NCI-H2107 treated with DMSO at 0.1 percent for 48 hours (cell line): ENCODE data around the gene BRMS1.
"Not testable (repeated sequence)": the region's sequence is repeated elsewhere in the genome, so short reads cannot be mapped to it uniquely, and the experiment has no call there.

Source experiments
- DNase-seq: peaks from one replicate; lab custom pipeline; 2025; ENCODE audit not compliant: unreplicated experiment; lab: John Stamatoyannopoulos, UW

Gene BRMS1

DNA sequence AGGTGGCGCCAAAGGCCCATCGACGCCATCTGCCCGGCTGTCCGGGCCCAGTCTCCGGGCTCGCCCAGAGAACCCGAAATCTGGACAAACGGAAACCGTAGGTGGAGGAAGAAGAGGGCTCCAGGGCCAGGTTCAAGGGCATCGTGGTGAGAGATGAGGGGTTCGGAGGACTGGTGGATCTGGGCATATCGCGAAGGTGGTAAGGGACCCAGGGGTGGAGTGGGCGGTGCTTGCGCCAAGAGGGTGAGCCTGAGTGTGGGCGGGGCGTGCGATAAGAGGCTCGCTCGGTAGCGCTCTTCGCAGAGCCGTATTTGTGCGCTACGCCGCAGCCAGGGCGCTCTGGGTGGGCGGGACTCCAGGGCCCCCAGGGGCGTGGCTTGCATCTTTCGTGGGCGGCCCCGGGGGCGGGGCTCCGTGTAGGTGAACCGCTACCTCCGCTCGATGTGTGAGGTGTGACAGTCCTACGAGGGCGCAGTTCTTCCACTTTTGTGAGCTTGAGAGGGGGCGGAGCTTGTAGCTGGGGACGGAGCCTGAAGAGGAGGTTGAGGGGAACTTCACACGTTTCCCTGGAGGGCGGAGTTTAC lies 32.8 kb downstream of the BRMS1 start:
- peak; percentile 83 for DNase-seq

DNA sequence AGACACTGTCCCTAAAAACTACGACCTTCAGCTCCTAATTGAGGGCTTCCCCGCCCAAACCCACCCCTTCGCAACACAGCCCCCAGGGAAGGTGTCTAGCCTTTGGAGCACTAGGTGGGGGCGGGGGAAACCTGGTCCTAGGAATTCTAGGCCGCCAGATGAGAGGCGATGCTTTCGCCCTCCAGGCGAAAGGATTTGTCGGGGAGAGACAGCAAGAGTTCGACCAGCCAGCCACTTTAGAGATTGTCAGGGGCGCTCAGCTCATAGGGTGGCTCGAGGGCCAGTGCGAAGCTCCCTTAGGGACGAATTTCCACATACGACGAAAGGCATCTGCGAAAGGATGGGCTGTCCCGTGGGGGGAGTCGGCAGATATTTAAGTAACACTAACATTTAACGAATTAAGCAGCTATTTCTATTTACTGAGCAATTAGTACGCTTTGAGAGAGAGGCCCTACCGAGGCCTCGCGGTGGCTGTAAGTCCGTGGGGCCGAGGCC lies 33.4 kb downstream of the BRMS1 start:
- DNase-seq, result no peak

DNA sequence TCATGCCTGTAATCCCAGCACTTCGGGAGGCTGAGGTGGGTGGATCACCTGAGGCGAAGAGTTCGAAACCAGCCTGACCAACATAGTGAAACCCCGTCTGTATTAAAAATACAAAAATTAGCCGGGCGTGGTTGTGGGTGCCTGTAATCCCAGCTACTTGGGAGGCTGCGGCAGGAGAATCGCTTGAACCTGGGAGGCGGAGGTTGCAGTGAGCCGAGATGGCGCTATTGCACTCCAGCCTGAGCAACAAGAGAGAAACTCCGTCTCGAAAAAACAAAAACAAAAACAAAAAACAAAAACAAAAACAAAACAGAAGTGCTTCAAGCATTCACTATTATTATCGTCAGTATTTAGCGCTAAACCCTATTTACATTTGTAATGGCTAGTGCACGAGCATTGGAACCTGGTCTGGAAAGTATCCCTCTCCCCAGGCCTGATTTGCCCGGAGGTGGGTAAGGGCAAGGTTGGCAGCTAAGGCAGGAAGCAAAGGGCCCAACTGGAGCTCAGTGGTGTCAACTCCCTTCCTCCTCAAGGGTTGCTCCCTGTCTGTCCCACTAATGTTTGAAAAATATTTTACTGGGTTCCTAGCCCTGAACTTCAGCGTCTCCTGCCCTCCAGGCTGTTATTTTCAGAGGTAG lies 34.0 kb downstream of the BRMS1 start:
- not testable (repeated sequence) for DNase-seq

- no peak for DNase-seq
These were observed 34.6 kb downstream of the BRMS1 start for GRCh38 chr11:66310324-66310723.

DNA sequence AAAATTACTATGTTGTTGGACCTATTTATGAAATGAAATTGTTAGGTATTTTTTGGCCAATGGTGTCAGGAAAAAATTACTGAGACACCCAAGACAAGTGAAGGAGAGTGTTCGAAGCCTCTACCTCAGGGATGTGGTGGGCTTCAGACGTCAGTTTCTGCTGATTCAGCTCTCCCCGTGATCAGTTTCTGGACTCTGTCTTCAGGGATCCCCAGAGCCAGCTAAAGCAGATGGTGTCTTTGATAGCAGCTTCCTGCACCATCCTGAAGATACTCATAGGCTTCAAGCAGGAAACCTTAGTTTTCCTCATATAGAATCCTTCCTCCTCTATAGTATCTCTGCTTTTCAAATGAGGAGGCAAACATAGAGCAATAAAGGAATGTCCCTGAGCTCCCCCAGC lies 35.4 kb downstream of the BRMS1 start:
- no peak for DNase-seq

DNA sequence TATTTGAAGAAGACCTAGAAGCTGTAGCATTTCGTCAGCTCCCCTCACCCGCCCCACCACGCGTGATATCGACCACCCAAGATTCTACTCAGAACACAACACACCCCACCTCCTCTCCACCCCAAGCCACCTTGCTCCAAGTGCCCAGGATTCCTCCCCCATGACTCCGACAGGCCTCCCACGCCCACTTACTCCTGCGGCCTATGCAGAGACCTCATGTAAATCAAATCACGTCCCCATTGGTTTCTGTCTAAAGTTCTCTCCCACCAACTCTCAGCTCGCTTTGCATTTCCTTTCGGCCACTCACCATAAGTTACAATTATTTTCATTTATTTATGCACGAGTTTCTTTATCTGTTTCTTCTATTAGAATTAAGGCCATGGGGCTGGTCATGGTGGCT lies 42.2 kb downstream of the BRMS1 start:
- DNase-seq, result no peak

DNA sequence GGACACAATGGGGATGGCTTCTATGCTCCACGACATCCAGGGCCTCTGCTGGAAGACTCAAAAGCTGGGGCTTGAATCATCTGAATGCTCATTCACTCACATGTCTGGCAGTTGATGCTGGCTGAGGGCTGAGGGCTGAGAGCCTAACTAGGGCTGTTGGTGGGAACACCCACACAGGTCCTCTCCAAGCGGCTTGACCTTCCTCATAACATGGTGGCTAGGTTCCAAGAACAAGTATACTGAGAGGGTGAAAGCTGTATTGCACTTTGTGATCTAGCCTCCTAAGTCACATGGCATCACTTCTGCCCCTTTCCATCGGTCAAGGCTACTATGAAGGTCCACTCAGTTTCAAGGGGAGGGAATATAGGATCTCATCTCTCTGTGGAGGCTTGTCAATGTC lies 45.7 kb downstream of the BRMS1 start:
- no peak for DNase-seq

DNA sequence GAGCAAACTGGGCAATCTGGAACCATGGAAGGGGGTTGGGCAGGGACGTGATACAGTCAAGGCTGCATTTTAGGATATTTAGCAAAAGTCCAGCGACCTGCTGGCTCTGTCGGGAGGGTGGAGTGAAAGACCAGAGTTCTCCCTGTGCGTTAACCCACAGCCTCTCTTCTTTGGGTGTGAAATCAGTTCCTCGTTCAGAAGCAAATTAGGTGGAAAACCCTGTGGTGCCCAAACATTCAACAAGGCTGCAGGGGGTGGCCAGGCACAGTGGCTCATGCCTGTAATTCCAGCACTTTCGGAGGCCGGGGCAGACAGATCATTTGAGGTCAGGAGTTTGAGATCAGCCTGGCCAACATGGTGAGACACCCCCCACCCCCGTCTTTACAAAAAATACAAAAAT lies 47.3 kb downstream of the BRMS1 start:
- no peak for DNase-seq

- DNase-seq, result no peak
These were observed 50.0 kb downstream of the BRMS1 start for GRCh38 chr11:66294626-66295620.

- no peak for DNase-seq
These were observed 50.9 kb downstream of the BRMS1 start for GRCh38 chr11:66293777-66294625.

- no peak for DNase-seq
These were observed 51.6 kb downstream of the BRMS1 start for GRCh38 chr11:66293352-66293751.

- no peak for DNase-seq
These were observed 52.2 kb downstream of the BRMS1 start for GRCh38 chr11:66292543-66293332.

DNA sequence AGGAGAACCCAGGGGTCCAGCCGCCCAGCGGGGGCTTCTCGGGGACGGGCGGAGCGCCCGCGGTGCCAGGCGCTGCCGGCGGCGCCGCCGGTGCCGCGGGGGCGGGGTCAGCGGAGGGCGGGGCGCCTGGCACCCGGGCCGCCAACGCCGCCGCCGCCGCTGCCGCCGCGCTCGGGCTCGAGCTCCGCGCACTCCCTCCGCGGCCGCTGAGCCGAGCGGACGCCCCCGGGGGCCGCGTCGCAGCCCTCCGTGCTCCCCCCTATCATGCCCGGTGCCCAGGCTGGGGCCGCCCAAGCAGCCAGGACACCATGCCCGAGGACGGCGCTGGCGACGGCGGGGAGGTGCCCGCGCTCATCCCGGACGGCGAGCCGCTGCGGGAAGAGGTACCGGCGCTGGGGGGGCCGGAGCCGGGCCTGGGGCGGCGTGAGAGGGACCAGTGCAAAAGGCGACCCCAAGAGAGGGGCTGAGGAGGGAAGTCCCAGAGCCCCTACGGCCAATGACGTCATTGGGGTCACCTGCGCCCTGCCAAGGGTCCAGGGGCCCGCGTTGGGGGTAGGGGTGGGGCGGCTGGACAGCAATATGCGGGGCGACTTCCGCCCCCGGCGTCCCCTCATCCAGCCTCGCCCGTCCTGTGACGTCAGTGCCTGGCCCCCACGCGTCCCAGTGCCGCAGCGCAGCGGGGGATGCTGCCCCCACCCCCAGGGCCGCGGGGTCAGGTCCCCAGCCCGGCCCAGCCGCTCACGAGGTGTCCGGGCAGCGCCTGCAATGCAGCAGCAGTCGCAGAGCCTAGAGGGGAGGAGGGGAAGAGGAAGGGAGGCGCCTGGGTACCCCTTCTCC lies 53.0 kb downstream of the BRMS1 start, which contains the start of gene TMEM151A:
TSS of gene TMEM151A (plus strand) at position 189 of the 837 bp plus-strand sequence. CDS start at position 309, 120 bp downstream.
- DNase-seq, result no peak

- no peak for DNase-seq
These were observed 53.6 kb downstream of the BRMS1 start for GRCh38 chr11:66291303-66291705.

GRCh38 chr11:66290330-66290621 lies 54.6 kb downstream of the BRMS1 start:
- DNase-seq, result no peak

- peak; percentile 58 for DNase-seq
These were observed 55.2 kb downstream of the BRMS1 start for GRCh38 chr11:66289548-66290329.

DNA sequence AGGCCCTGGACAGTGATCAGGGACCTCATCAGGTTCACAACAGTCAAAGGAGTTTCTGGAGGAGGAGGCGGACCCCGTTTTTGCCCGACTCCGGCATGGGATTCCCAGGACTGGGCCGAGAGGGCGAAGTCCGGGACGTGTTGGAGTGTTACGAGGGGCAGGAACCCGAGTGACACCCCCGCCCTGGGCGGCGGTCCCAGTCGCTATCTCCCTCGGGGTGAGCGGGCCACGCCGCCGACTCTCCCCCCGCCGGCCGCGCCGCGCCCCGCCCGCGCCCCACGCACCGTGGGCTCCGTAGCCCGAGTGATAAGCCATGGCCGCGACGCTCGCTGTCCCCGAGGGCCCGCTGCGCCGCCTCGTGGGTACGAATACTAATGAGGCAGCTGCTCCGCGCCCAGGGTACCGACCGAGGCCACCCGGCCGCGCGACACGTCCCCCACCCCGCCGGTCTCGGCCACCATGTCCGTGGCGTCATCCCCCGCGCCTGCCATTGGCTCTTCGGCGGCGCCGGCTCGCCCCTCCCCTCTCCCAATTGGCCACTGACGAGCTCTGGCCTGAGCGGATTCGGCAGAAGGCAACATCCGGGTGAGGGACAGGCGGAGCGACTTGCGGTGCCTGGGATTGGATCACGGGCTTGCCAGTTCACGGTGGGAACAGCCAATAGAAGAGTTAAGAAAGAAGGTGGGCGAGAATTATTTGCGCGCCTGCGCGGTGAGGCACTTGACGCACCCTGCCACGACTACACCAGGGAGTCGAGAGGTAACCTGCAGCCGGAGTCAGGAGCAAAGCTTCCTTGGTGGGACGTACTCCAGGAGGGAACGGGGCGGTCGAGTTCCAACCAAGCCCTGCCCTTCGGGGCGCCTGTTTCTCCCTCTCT lies 56.0 kb downstream of the BRMS1 start, which contains the start of gene YIF1A:
TSS of gene YIF1A (minus strand) at position 473 of the 877 bp plus-strand sequence. CDS start at position 315, 158 bp downstream.
- peak; percentile 97 for DNase-seq
